Inflammatory macrophage (primary cell): Measurements from ENCODE around the gene SMTNL2.
"Not testable (repeated sequence)": the region's sequence is repeated elsewhere in the genome, so short reads cannot be mapped to it uniquely, and the experiment has no call there.

Source experiments
- DNase-seq, 2 donors: peaks; one replicate each; pipeline ENCODE4 v3.0.0-alpha.2; 2020 to 2022

The SMTNL2 gene

DNA sequence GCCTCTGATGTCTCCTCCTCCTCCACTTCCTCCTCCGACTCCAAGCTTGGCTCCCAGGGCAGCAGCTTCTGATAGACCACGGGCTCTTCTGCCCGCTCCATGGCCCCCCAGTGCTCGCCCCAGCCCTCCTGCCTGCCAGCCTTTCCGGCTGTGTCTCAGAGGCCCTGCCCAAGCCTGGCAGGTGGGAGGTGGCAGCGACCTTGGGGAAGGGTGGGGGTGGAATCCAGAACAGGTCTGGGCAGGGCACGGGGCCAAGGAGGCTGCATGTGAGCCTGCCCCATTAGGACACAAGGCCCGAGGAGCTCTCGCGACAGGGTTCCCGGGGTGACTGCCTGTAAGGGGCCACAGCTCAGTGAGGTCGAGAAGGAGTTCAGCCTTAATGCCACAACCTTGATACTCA lies 23.9 kb upstream of the SMTNL2 start, which contains the start of gene GGT6:
GGT6 (minus strand) TSS at position 157 of the 400 bp plus-strand sequence; CDS start at position 101, 56 bp downstream.
- no peak for DNase-seq

DNA sequence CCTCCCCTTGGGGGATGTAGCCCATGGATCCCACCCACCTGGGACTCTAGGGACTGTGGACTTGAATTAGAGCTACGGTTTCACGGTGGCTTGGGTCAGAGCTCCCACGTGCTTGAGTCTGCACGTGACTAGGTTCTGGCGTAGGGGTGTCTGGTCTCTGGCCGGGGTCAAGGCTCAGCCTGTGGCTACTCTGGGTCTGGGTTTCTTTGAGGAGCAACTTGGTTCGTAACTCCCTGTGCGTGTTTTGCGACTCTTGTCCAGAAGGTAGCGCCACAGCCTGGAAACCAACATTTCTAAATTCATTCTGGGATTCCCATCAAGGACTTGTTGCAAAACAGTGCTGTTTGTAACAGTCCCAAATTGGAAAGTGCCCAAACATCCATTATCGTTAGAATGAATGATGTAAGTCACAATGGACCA lies 23.5 kb upstream of the SMTNL2 start:
- DNase-seq: no peak

DNA sequence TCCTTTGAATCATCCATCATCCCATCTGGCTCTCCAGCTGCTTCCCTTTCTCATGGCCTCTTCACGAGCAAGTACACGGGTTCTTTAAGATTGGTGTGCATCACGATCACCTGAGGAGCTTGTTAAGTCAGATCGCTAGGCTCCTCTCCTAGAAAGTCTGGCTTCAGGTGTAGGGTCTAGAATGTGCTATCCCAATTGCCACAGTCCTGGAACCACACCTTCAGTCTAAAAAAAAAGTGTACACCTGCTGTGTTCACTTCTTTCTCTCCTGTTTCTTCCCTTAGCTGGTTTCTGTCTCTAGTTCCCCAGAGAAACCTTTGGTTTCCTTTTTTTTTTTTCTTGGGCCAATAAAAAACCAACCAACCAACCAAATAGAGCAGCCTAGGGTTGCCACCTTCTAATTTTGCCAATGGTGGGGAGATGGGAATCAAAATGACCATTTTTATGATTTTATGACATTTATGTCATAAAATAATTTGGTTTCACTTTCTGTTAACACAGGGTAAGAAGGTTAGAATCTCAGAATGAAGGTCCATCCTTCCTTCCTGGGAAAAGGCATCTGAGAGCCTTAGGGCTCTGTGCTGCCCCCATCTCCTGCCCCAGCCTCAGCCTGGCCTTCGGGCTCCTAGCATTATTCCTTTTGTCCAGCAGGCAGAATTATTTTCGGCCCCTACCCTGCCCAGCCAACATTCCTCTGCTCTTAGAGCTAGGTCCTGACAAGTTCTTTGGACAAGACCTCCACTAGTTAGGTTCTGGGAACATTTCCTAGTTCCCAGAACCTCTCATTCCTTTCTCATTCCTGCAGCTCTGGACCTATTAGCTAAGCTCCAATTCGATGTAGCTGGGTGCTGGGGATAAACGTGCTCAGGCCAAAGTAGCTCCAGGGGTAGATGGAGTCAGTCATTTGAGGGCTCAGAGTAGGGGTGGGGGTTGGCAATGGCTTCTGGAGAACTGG lies 22.0 kb upstream of the SMTNL2 start:
- DNase-seq: no peak

DNA sequence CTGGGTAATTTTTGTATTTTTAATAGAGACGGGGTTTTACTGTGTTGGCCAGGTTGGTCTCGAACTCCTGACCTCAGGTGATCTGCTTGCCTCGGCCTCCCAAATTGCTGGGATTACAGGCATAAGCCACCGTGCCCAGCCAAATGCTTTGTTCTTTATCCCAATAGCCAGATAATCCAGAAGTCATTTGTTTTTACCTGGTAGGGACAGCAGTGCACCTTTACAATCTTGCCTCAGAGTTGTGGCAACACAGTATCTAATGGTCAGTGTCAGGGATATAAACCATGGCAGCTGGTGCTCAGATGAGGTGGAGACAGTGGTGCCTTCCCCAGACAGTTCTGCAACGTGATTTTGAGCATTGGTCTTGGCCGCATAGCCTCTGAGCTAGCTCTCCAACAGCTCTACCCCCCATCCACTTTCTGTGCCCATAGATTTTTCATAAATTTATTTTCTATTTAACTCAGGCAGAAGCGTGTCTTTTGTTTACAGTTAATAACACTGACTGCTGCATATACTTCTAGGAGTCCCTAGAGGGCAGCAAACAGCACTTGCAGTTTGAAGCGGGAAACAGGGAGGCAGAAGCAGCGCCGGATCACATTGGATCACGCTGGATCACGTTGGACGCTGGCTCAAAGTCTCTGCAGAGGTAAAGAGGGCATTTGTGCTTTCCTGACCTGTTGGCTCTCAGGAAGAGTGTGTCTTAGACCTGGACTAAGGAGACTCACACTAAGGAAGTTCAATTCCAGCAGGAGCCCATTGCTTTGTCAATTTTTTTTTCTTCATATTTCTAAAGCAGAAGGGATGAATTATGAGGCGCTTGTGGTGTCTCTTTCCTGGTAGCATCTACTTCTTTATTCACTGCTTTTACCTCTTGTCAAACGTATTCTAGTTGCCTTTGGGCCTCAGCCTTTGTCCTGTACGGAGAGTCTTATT lies 18.9 kb upstream of the SMTNL2 start:
- peak; percentile 76 to 84 for DNase-seq

DNA sequence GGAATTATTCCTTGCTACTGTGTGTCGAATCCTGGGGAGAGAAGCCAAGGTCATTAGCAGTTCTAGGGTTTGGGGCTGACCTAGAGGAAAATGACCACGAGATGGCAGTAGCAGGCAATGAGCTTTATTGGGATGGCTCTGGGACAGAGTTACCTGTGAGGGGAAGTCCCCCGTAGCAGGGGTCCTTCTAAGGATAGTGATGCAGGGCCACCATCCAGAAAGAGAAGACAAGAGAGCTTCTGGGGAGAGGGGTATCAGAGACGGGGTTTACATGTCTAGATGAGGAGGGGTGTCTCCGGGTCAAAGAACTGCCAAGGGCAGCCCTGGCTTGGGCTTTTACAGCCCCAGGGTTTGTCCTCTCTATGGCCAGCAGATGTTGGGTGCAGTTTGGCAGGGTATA lies 17.5 kb upstream of the SMTNL2 start:
- peak; percentile 53 to 60 for DNase-seq

- DNase-seq: no peak
These were observed 14.7 kb upstream of the SMTNL2 start for GRCh38 chr17:4569591-4569990.

DNA sequence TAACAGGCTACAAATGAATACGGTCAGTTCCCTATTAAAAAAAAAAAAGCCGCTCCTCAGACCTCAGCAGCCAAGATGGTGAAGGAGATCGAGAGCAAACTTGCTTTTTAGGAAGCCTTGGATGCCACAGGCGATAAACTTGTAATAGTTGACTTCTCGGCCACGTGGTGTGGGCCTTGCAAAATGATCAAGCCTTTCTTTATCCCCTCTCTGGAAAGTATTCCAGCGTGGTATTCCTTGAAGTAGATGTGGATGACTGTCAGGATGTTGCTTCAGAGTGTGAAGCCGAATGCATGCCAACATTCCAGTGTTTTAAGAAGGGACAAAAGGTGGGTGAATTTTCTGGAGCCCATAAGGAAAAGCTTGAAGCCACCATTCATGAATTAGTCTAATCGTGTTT lies 12.2 kb upstream of the SMTNL2 start:
- DNase-seq: no peak

DNA sequence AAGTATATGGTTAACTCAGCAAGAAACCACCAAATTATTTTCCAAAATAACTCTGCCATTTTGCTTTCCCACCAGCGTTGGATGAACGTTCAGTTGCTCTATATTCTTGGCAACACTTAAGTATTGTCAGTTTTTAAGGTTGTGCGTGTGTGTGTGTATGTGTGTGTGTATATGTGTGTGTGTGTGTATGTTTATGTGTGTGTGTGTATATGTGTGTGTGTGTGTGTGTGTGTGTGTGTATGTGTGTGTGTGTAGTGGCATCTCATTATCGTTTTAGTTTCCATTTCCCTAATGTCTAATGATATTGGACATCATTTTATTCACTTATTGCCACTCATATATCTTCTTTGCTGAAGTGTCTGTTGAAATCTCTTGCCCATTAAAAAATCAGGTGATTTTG lies 11.2 kb upstream of the SMTNL2 start:
- no peak for DNase-seq

DNA sequence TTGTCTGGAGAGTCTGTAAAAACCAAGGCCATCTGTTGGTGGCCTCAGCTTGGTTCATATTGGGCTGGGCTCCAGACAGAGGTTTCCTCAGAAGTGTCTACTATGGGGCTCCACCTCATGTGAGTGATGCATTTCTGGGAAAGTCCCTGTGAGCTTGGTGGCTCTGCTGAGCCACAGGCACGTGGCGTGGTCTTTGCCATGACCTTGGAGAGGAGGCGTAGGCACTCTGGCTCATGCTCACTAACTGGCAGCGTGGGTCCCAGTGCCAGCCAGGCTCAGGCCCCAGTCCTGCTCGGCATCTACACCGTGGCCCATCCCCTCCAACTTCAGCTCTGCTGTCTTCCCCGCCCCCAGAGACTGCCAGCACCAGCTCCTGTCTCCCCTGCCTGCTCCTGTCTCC lies 10.7 kb upstream of the SMTNL2 start:
- DNase-seq: peak; percentile 67 to 89

DNA sequence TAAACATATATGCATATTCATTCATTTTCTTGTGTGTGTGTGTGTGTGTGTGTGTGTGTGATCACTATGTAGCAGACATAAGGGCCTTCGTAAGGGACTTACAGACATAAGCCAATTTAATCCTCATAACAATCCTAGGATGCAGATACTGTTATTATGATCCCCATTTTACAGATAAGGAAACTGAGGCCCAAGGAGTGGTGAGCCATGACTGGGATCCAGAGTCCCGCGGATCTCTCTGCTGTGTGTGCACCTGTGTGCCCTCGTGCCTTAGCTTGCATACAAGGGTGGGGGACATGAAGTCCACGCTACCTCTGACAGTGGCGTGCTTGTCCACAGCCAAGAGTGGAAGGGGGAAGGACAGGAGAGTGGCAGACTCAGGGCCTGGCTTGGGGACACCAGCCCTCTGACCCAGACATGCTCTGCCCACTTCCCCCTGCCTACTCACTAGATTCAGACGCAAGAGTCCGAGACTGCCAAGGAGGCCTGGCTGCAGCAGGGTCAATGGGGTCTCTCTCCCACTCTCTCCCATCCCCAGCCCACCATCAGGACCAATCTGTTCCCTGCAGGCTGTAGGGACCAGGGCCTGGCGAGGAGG lies 9.8 kb upstream of the SMTNL2 start:
- peak; percentile 8 to 43 for DNase-seq

GRCh38 chr17:4576161-4576558 lies 8.2 kb upstream of the SMTNL2 start:
- no peak for DNase-seq

DNA sequence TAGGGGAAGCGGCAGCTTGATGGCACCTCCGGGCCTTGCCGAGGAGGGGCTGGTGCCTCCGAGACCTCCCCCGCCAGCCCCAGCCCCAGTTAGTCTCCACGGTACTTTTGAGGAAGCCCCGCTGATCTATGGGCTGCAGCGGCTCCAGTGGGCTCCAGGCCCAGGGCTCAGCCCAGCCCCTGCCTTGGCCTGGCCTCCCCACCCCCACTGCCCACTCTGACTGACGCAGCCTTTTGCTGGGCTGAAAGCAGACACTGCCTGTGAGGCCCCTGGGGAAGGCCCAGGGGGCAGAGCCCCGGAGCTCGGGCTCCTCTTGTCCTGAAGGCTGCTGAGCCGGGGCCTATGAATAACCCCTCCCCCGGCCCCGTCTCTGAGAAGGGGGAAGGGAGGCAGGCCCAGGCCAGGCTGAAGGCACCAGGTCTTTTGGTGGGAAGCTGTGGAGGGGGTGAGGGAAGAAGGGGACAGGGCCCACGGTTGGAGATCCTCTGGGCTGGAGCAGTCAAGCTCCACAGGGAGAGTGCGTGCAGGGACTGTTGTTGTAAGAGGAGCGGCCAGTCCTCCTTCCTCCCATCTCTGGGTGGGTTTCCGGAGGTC lies 7.5 kb upstream of the SMTNL2 start:
- DNase-seq: no peak

DNA sequence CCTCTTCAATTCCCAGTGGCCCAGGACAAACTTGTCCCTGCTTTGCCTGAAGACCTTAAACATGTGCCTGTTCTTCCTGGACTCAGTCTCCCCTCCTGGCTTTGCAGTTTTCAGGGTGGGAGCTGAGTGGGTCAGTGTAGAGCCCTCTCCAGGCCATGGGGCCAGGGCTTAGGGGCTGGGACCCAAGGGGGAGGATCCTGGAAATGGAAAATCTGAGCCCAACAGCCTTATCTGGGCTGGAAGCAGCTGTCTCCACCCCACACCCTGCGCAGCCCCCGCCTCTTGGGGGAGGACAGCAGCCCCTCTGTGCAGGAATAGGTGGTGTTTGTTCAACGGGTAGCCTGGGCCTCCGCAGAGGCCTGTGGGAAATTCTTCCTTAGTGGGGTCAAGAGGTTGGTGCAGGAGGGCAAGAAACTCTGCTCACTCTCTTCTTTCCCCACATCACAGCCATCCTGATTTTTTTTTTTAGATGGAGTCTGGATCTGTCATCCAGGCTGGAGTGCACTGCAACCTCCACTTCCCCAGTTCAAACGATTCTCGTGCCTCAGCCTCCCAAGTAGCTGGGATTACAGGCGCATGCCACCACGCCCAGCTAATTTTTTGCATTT lies 6.8 kb upstream of the SMTNL2 start:
- DNase-seq: no peak

DNA sequence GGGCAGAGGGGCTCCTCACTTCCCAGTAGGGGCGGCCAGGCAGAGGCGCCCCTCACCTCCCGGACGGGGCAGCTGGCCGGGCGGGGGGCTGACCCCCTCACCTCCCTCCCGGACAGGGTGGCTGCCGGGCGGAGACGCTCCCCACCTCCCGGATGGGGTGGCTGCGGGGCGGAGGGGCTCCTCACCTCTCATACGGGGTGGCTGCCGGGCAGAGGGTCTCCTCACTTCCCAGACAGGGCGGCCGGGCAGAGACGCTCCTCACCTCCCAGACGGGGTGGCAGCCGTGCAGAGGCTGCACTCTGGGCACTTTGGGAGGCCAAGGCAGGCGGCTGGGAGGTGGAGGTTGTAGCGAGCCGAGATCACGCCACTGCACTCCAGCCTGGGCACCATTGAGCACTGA lies 6.0 kb upstream of the SMTNL2 start:
- DNase-seq: not testable (repeated sequence)

GRCh38 chr17:4579678-4580077 lies 4.7 kb upstream of the SMTNL2 start:
- no peak for DNase-seq

DNA sequence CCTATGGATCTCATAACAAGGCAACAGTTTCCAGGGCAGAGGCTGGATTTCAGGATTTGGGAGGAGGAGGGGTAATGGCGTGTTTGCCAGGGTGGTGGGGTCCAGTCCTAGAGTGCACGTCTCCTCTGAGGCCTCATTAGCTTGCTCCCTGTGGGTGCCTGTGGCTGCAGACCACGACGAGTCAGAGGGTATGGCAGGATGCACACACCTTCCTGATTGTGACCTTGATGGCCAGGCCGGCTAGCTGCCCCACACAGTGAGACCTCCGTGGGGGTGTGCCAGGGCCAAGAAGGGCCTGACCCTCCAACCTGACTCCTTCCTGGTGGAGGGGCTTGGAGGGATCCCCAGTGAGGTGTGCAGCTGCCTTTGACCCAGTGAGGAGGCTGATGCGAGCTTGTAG lies 4.0 kb upstream of the SMTNL2 start:
- no peak for DNase-seq

DNA sequence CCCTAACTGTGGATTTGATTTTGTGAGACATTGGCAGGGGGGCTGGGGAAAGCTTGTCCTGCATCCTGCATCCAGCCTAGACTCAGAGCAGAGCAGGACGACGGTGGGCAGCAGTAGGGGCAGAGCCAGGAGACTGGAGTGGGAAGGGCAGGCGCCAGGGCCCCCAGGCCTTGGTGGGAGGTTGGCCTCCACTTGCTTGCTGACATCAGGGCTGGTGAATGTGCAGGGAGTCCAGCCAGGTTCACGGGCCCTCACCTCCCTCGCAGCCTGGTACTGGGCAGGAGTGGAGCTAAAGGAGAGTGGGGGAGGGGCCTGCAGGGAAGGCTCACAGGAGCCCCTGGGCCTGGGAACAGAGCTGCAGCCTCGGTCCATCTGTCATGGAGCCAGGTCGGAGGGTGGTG lies 2.2 kb upstream of the SMTNL2 start:
- no peak for DNase-seq

DNA sequence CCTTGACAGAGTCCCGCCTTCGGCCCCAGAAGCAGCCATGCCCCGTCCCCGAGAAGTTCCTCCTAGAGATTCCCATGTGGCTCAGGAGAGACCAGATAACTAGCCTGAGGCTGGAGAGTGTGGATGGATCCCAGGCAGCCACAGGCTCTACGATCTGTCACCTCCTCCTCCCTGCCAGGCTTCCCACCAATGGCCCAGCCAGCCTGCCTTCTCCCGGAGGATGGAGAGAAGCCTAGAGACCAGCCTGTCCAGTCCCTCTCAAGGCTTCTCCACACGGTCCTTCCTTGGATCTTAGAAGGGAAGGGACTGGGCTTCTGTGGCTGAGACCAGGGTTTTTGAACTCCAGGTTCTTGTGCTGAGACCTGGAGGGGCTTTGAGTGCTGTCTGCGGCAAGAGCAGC lies 1.6 kb upstream of the SMTNL2 start:
- DNase-seq: no peak

DNA sequence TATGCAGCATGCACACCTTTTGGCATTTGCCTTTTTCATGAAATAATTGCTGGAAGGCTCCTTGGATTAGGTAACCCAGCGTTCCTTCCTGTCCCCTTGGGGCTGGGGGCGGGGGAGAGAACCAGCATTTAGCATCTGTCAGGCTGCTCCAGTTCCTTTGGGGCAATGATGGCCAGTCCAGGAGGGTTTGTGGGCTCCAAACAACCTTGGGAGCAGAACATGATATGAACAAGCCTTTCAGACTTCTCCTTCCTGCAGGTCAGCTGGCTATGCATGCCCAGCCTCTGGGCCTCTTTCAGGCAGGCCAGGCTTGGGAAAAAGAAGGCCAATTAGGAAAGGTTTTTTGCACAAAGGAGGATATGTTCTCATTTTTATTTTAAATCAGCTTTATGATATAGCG lies 1.1 kb upstream of the SMTNL2 start:
- no peak for DNase-seq

DNA sequence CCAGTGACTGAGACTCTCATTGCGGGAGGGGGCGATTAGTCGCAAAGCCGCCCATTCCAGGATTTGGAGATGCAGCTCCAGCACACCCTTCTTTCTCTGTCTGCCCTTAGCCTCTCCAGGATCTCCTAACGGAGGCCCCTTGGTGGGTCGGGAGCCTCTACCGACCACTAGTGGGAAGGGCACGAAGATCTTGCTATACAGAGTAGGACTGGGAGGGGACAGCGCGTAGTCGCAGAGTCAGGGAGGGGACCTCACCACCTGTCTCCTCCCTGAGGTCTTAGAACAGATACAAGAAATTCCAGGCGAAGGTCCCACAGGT lies 588 bp upstream of the SMTNL2 start:
- no peak for DNase-seq

DNA sequence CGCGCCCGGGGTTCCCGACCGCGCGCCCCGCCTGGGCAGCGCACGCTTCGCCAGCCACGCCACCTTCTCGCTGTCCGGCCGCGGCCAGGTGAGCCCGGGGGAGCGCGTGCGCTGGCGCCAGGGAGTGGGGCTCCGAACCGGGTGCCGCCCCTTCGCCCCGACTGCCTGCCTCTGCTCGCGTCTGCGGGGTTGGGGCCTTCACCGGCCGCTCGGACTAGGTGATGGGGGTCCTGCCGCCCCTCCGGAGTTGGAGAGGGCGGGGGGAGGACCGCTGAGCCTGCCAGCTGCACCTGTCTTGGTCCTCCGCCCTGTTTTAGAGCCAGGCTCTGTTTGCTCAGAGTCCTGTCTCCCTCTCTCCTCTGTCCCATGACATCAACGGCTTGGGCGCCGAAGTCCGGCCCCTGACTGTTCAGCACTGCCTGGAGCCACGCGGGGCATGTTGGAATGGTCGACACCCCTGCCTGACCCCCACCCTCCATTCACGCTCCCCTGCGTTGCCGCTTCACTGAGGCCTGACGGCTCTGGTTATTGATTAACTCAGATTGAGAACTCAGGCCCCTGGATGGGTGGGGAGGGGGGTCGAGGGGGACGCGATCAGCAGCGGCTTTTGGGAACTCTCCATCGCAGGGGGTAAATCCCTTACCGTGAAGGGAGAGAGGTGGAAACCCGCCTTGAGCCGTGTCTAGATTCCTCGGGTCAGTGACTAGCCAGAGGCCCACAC lies 748 bp downstream of the SMTNL2 start:
- no peak for DNase-seq

- DNase-seq: no peak
These were observed 1.3 kb downstream of the SMTNL2 start for GRCh38 chr17:4585638-4585994.
